Lung (tissue), 12 donors: ENCODE data around the gene MAGEB3. TPM values are rescaled to one million over a fixed set of nuclear protein-coding genes. Genes with fewer than 3 reads are reported as not detected.

Experiments
- ATAC-seq: fragments of 200-7000 bp; cut with Tn5 transposase; one replicate; pipeline ENCODE4 v1.9.1; 2020; ENCODE audit warnings: moderate number of reproducible peaks; ENCODE audit not compliant: insufficient read depth, low FRiP score
- DNase-seq, 3 donors: peaks; one replicate each; pipeline ENCODE4 v3.0.0-alpha.2; 2013 to 2017
- H3K27ac ChIP-seq, 2 donors: one replicate each; pipeline ENCODE4 v1.5.1; 2013; ENCODE audit warnings: mild to moderate bottlenecking in 2 of 2, moderate library complexity in 2 of 2, control low read depth in 1 of 2, inconsistent platforms in 1 of 2, low read depth in 1 of 2, low read length in 1 of 2
- H3K27me3 ChIP-seq, 3 donors: one replicate each; pipeline ENCODE4 v1.5.1; 2013; ENCODE audit warnings: low read length in 2 of 3; ENCODE audit not compliant: control insufficient read depth in 3 of 3, insufficient read depth in 3 of 3
- H3K36me3 ChIP-seq, 4 donors: one replicate each; pipeline ENCODE4 v1.5.1; 2013; ENCODE audit warnings: low read length in 4 of 4, mild to moderate bottlenecking in 1 of 4, moderate library complexity in 1 of 4; ENCODE audit not compliant: control insufficient read depth in 4 of 4, insufficient read depth in 4 of 4
- H3K4me1 ChIP-seq, 5 donors: one replicate each; pipeline ENCODE4 v1.5.1; 2013; ENCODE audit warnings: low read length in 5 of 5, mild to moderate bottlenecking in 2 of 5, moderate library complexity in 1 of 5; ENCODE audit not compliant: control insufficient read depth in 5 of 5, insufficient read depth in 5 of 5
- H3K4me3 ChIP-seq: one replicate; pipeline ENCODE4 v1.5.1; 2013; ENCODE audit warnings: mild to moderate bottlenecking, control low read depth, moderate library complexity
- H3K9ac ChIP-seq, 2 donors: one replicate each; pipeline ENCODE4 v1.5.1; 2013; ENCODE audit warnings: low read length in 2 of 2, control low read depth in 1 of 2; ENCODE audit not compliant: insufficient read depth in 1 of 2
- H3K9me3 ChIP-seq, 4 donors: one replicate each; pipeline ENCODE4 v1.5.1; 2013; ENCODE audit warnings: low read length in 3 of 4, mild to moderate bottlenecking in 1 of 4, moderate library complexity in 1 of 4; ENCODE audit not compliant: control insufficient read depth in 4 of 4, insufficient read depth in 3 of 4
- WGBS, 2 donors: extraction: QIAGEN DNeasy Blood & Tissue Kit; methylation state at CpG; one replicate each; pipeline ENCODE4 v1.1.7; 2013; 5-methylcytosine and 5-hydroxymethylcytosine counted together
- polyA plus RNA-seq, 2 donors: library from polyadenylated mRNA; stranded (reverse); fragments of 200-250 nt; gene quantifications; one replicate each; pipeline ENCODE4 v1.2.1, GENCODE V29; 2013
- total RNA-seq, 2 donors: library from RNA; depleted of rRNA in 1 of 2; stranded (reverse); fragments of >200 nt in 1 of 2; gene quantifications; one replicate each; pipeline ENCODE4 v1.2.1, GENCODE V29; 2014 to 2021
- TF ChIP-seq, protein P1 (sequence below): IDR thresholded peaks from 2 replicates; pipeline ENCODE4 v1.5.1; 2012; ENCODE audit warnings: mild to moderate bottlenecking; ENCODE audit errors: control extremely low read depth, extremely low read depth
- donor health status: control.
- donor health status: control.
- donor health status: Bipolar disorder and iron deficiency.
- donor health status: healthy.
- donor health status: DM: yes; HTN: yes; CAD: no.

Gene MAGEB3
- total and polyA plus RNA-seq, 4 donors, result not detected

DNA sequence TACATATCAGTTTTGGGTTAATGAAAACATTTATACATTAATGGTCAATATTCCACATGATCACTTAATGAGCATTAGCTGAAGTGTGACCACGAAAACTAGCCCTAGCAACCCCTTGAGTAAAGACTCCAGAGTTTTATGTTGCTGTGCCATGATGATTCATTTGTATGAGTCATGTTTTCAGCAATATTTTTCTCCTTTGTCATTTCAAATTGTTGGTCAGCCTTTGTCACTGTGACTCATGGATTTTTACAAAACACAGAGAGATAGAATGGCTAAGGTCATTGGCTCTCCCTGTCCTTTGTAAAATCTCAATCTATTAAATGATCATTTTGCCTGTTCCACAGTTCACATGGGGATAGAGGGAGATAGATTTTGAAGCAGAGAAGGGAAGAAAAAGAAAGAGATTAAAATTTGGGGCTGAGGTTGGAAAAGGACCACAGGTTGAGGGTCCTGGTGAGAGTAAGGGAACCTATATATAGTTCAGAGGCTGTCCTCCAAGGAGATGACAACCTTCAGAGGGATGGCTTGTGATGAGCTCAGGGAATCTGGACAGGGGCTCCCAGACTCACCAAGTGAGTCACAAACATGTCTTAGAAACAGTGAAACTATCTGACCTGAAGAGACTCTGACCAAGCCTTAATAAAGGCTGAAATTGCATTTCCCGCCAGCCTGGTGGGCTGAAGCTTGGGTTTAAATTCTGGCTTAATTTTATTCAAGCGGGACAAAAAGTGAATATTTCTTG, 53.2 kb downstream of the MAGEB3 start:
- TF ChIP-seq, protein P1, sequence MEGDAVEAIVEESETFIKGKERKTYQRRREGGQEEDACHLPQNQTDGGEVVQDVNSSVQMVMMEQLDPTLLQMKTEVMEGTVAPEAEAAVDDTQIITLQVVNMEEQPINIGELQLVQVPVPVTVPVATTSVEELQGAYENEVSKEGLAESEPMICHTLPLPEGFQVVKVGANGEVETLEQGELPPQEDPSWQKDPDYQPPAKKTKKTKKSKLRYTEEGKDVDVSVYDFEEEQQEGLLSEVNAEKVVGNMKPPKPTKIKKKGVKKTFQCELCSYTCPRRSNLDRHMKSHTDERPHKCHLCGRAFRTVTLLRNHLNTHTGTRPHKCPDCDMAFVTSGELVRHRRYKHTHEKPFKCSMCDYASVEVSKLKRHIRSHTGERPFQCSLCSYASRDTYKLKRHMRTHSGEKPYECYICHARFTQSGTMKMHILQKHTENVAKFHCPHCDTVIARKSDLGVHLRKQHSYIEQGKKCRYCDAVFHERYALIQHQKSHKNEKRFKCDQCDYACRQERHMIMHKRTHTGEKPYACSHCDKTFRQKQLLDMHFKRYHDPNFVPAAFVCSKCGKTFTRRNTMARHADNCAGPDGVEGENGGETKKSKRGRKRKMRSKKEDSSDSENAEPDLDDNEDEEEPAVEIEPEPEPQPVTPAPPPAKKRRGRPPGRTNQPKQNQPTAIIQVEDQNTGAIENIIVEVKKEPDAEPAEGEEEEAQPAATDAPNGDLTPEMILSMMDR, result no peak
- Histone ChIP-seq H3K4me1 (no peaks in the 10 kb centered on the region), H3K4me3 (no peak overlapping the region), H3K9me3 (no peaks in the 10 kb centered on the region), H3K9ac (no peak overlapping the region), H3K36me3 (no peaks in the 10 kb centered on the region), H3K27me3 (peaks cover 0 to 8% (median 2%) of the 10 kb centered on the region in 3 donors), H3K27ac (no peak overlapping the region)
- DNase-seq, result no peak
- ATAC-seq, result no peak
- 61 to 81% methylated on average over 3 of the region's 3 CpGs for WGBS, 2 donors

Other genes starting within 250 kb of the MAGEB3 start
- not detected for gene MAGEB2, start 15.1 kb upstream of the MAGEB3 start, total RNA-seq
- not detected for gene MAGEB2, start 15.1 kb upstream of the MAGEB3 start, polyA plus RNA-seq
- gene MAGEB4, start 11.3 kb downstream of the MAGEB3 start, total RNA-seq, result not detected
- gene MAGEB4, start 11.3 kb downstream of the MAGEB3 start, polyA plus RNA-seq, result not detected
- not detected for gene MAGEB1, start 16.5 kb downstream of the MAGEB3 start, total RNA-seq
- not detected for gene MAGEB1, start 16.5 kb downstream of the MAGEB3 start, polyA plus RNA-seq
- not detected for gene NR0B1, start 78.7 kb downstream of the MAGEB3 start, total RNA-seq
- gene NR0B1, start 78.7 kb downstream of the MAGEB3 start, polyA plus RNA-seq, result under 1 TPM in 1 of 2 donors, not detected in 1; 0.03 TPM